Tibial artery (tissue), 4 donors: ENCODE data around the gene PRG2.

Experiments
- DNase-seq, 2 donors: peaks; one replicate each; pipeline ENCODE4 v3.0.0-alpha.2; 2019
- H3K27ac ChIP-seq, 2 donors: fragments of 200-600 bp; sonication (generic) in 1 of 2; 1 replicate in 1 of 2; 2 replicates in 1 of 2; pipeline ENCODE4 v1.5.1; 2018 to 2019; ENCODE audit warnings: mild to moderate bottlenecking in 1 of 2
- H3K27me3 ChIP-seq, 2 donors: fragments of 200-600 bp; sonication (generic) in 1 of 2; one replicate each; pipeline versions ENCODE4 v1.5.1 to v1.6.0; 2016 to 2019
- H3K36me3 ChIP-seq, 3 donors: fragments of 200-600 bp; sonication (generic) in 2 of 3; one replicate each; pipeline ENCODE4 v1.5.1; 2016 to 2019; ENCODE audit warnings: mild to moderate bottlenecking in 2 of 3
- H3K4me1 ChIP-seq, 4 donors: fragments of 200-600 bp; sonication (generic) in 2 of 4; 1 replicate in 3 of 4; 2 replicates in 1 of 4; pipeline ENCODE4 v1.5.1; 2016 to 2019
- H3K4me3 ChIP-seq, 2 donors: fragments of 200-600 bp; sonication (generic) in 1 of 2; 1 replicate in 1 of 2; 2 replicates in 1 of 2; pipeline ENCODE4 v1.5.1; 2018 to 2019; ENCODE audit warnings: mild to moderate bottlenecking in 2 of 2
- H3K9me3 ChIP-seq, 3 donors: fragments of 200-600 bp; sonication (generic) in 1 of 3; one replicate each; pipeline ENCODE4 v1.5.1; 2016 to 2019
- CTCF ChIP-seq, 2 experiments: fragments of 200-600 bp in 1 of 2; fragments of 450-650 bp in 1 of 2; IDR thresholded peaks; one replicate each; pipeline ENCODE4 v1.5.1; 2017 to 2019; ENCODE audit warnings: antibody characterized with exemption in 2 of 2, mild to moderate bottlenecking in 1 of 2, moderate library complexity in 1 of 2
- intact Hi-C: fragments of 100-400 bp; cut with DNase I; formaldehyde crosslinking; loops from one replicate; pipeline ENCODE4 v1.15.0; 2023; ENCODE audit warnings: low total_unique reads

PRG2 gene

GRCh38 chr11:57377107-57377506 is 13.3 kb downstream of the PRG2 start:
- Histone ChIP-seq H3K4me1 (no peaks in the 10 kb centered on the region), H3K27ac (no peak overlapping the region), H3K9me3 (no peaks in the 10 kb centered on the region), H3K36me3 (no peaks in the 10 kb centered on the region), H3K4me3 (no peak overlapping the region), H3K27me3 (peaks cover 0 to 25% of the 10 kb centered on the region in 2 donors)
- intact Hi-C loops = no loop called here
- no peak for TF ChIP-seq CTCF (IDR thresholded peaks at IDR 0.05)
- no peak for DNase-seq

DNA sequence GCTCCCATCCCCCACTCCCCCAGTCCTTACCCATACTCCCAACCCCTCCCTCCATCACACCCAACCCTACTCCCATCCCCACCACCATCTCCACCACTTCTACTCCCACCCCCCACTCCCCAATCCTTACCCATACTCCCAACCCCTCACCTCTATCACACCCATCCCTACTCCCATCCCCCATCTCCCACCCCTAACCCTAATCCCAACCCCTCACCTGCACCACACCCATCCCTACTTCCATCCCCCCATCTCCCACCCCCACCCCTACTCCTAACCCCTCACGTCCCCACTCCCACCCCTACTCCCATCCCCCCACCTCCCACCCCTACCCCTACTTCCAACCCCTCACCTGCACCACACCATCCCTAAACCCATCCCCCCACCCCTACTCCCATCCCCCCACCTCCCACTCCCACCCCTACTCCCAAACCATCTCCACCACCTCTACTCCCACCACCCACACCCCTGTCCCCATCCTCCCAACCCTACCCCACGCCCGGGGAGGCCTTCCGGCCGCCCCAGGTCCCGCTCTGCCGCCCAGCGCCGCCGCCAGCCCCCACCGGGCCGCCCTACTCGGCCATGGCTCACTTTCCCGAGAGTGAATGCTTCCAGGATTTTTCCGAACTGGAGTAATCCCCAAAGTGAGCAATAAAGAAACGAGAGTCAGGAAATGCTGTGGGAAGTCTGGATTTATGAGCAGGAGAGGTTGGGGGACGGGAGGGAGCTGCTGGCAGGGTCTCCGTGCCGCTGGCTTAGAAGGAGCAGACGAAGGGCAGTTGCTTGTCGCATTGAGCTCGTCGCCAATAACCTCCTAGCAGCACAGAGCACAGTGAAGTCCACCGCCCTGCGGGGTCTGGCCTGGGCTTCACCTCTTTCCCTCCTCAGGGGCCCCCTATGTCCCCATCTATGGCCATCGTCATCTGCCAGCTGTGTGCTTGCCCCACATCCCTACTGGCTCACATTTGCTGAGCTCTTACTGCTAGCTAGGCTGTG is 14.1 kb downstream of the PRG2 start:
- TF ChIP-seq CTCF (IDR thresholded peaks at IDR 0.05) = no peak
- intact Hi-C loops = no loop called here

GRCh38 chr11:57375490-57375889 is 15.0 kb downstream of the PRG2 start:
- Histone ChIP-seq H3K36me3 (no peaks in the 10 kb centered on the region), H3K4me3 (no peak overlapping the region), H3K27me3 (peaks cover 0 to 25% of the 10 kb centered on the region in 2 donors), H3K27ac (no peak overlapping the region), H3K4me1 (no peaks in the 10 kb centered on the region), H3K9me3 (no peaks in the 10 kb centered on the region)
- intact Hi-C loops = no loop called here
- TF ChIP-seq CTCF (IDR thresholded peaks at IDR 0.05) = no peak
- no peak for DNase-seq

More for the DNA sequence above, 14.1 kb downstream of the PRG2 start:
- no peak overlapping the region for H3K27ac ChIP-seq
- peaks cover 0 to 25% of the 10 kb centered on the region in 2 donors for H3K27me3 ChIP-seq
- H3K36me3 ChIP-seq = no peaks in the 10 kb centered on the region
- DNase-seq = no peak
- no peaks in the 10 kb centered on the region for H3K4me1 ChIP-seq
- no peak overlapping the region for H3K4me3 ChIP-seq
- no peaks in the 10 kb centered on the region for H3K9me3 ChIP-seq

DNA sequence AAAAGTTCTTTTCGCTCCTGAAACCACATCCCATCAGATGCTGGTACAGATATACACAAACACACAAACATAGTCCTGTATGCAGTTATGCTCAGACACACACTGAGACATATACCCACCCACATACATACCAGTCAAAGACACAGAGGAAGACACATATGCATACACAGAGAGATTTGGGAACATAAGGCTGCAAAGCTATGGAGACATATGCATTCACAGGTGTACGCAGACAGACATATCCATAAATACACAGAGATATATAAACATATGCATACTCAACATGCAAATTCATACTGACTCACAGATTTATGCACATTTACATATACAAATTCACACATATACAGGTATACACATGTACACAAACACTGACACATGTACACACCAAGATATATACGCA is 15.5 kb downstream of the PRG2 start:
- H3K4me3 ChIP-seq = no peak overlapping the region
- DNase-seq = no peak
- no peak overlapping the region for H3K27ac ChIP-seq
- H3K36me3 ChIP-seq = no peaks in the 10 kb centered on the region
- intact Hi-C loops = no loop called here
- peaks cover 0 to 25% of the 10 kb centered on the region in 2 donors for H3K27me3 ChIP-seq
- no peak for TF ChIP-seq CTCF (IDR thresholded peaks at IDR 0.05)
- no peaks in the 10 kb centered on the region for H3K9me3 ChIP-seq
- no peaks in the 10 kb centered on the region for H3K4me1 ChIP-seq

GRCh38 chr11:57373146-57373545 is 17.3 kb downstream of the PRG2 start:
- no peaks in the 10 kb centered on the region for H3K36me3 ChIP-seq
- H3K27me3 ChIP-seq = peaks cover 0 to 29% of the 10 kb centered on the region in 2 donors
- no peaks in the 10 kb centered on the region for H3K4me1 ChIP-seq
- intact Hi-C loops = no loop called here
- DNase-seq = no peak
- no peaks in the 10 kb centered on the region for H3K9me3 ChIP-seq
- H3K4me3 ChIP-seq = no peak overlapping the region
- no peak for TF ChIP-seq CTCF (IDR thresholded peaks at IDR 0.05)
- no peak overlapping the region for H3K27ac ChIP-seq
